ENCODE data around the gene STK24.

STK24 gene

GRCh38 chr13:98557937-98558792 lies 18.7 kb downstream of the STK24 start:
- Histone ChIP-seq H3K4me3 (ENCODE audit: low read depth, low read length) (no peak overlapping the region), H3K27me3 (no peaks in the 10 kb centered on the region), H3K4me1 (peaks cover 33% of the 10 kb centered on the region), H3K9me3 (no peaks in the 10 kb centered on the region), H3K36me3 (no peaks in the 10 kb centered on the region; the same call in 1 of the 2 replicates)
- DNase-seq: no peak
- TF ChIP-seq, protein P1, sequence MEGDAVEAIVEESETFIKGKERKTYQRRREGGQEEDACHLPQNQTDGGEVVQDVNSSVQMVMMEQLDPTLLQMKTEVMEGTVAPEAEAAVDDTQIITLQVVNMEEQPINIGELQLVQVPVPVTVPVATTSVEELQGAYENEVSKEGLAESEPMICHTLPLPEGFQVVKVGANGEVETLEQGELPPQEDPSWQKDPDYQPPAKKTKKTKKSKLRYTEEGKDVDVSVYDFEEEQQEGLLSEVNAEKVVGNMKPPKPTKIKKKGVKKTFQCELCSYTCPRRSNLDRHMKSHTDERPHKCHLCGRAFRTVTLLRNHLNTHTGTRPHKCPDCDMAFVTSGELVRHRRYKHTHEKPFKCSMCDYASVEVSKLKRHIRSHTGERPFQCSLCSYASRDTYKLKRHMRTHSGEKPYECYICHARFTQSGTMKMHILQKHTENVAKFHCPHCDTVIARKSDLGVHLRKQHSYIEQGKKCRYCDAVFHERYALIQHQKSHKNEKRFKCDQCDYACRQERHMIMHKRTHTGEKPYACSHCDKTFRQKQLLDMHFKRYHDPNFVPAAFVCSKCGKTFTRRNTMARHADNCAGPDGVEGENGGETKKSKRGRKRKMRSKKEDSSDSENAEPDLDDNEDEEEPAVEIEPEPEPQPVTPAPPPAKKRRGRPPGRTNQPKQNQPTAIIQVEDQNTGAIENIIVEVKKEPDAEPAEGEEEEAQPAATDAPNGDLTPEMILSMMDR (IDR thresholded peaks at IDR 0.05; ENCODE audit: low read depth, low read length): no peak

GRCh38 chr13:98556968-98557631 lies 19.8 kb downstream of the STK24 start:
- no peaks in the 10 kb centered on the region for H3K9me3 ChIP-seq
- H3K4me3 ChIP-seq (ENCODE audit: low read depth, low read length): no peak overlapping the region
- H3K36me3 ChIP-seq: no peaks in the 10 kb centered on the region; the same call in 1 of the 2 replicates
- TF ChIP-seq, protein P1 (IDR thresholded peaks at IDR 0.05; ENCODE audit: low read depth, low read length): peak; percentile 32
- H3K27me3 ChIP-seq: no peaks in the 10 kb centered on the region
- DNase-seq: no peak
- H3K4me1 ChIP-seq: peaks cover 33% of the 10 kb centered on the region

DNA sequence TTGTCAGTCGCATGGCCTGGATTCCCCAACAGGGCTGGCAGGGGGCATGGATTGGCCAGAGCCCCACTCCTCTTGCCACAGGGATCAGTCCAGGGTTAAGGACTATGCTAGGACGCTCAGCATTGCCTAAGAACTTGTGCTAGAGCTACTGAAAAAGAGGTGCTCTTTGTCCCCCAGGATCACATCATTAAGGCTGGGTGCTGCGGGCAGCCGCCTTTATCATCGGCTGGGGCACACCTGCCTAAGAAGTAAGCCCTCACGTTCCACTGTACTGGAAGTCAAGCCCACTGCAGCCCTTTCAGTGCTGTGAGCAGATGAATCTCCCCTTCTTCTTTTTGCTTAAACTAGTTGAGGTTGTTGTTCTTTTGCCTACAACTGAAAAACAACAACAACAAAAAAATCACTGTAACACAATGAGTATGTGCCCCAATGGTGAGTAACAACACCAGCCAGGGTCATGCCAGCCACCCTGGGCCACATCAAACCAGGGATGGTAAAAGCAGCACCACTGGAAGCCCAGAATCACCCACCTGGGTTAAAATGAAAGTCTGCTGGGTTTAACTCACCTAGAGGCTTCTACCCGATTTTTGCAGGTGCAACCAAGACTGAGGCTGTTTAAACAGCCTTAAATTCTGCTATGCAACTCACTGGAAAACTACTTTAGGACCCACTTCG lies 20.6 kb downstream of the STK24 start:
- DNase-seq: no peak
- Histone ChIP-seq H3K4me1 (peaks cover 33% of the 10 kb centered on the region), H3K36me3 (no peaks in the 10 kb centered on the region; the same call in 1 of the 2 replicates)

DNA sequence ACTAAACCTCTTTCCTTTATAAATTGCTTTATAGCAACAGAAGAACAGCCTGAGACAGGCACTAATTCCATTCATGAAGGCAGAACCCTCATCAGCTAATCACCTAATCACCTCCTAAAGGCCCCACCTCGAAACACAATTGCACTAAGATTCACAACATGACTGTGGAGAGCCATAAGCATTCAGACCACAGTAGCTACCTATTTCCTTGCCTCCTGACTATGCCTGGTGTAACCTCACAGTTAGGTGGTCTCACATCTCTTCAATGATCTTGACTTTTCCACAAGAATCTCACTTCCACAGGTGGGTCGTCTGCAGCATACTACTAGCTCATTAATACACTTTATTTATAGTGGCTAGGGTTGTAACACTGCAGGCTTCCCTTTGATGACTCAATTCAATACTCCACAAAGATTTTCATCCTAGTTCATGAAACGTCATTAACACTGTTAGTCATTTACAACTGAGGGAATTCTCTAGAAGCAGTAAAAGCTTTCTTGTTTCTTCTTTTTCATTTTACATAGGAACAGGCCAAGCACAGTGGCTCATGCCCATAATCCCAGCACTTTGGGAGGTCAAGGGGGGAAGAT lies 27.1 kb downstream of the STK24 start:
- TF ChIP-seq, protein P1 (IDR thresholded peaks at IDR 0.05; ENCODE audit: low read depth, low read length): no peak
- no peak overlapping the region for H3K4me3 ChIP-seq (ENCODE audit: low read depth, low read length)
- no peaks in the 10 kb centered on the region for H3K27me3 ChIP-seq
- H3K4me1 ChIP-seq: peaks cover 4% of the 10 kb centered on the region
- no peak for DNase-seq
- 0 out of 2 replicates have a peak, but pooled peaks cover 5% of the 10 kb centered on the region for H3K36me3 ChIP-seq
- no peaks in the 10 kb centered on the region for H3K9me3 ChIP-seq

More for the DNA sequence above, 20.6 kb downstream of the STK24 start:
- no peaks in the 10 kb centered on the region for H3K27me3 ChIP-seq
- TF ChIP-seq, protein P1 (IDR thresholded peaks at IDR 0.05; ENCODE audit: low read depth, low read length): no peak
- no peak overlapping the region for H3K4me3 ChIP-seq (ENCODE audit: low read depth, low read length)
- H3K9me3 ChIP-seq: no peaks in the 10 kb centered on the region

DNA sequence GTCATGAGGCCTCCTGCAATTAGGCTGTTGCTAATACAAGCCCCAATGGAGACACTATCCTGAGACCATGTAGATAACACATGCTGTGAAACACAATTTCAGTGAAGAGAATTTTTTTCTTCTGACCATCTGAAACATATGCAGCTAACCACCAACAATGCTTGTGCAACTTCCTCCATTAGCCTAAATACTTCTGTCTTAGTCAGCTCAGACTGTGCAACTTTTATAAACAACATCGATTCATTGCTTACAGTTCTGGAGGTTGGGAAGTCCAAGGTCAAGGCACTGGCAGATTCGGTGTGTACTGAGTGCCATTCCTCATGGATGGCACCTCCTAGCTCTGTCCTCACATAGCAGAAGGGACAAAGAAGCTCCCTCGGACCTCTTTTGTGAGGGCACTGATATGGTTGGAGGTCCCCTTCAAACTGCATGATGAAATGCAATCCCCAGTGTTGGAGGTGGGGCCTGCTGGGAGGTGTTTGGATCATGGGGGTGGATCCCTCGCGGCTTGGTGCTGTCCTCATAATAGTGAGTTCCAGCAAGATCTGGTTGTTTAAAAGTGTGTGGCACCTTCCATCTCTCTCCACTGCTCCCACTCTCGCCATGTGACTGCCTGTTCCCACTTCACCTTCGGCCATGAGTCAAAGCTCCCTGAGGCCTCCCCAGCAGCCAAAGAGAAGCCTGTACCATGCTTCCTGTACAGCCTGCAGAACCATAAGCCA lies 27.7 kb downstream of the STK24 start:
- Histone ChIP-seq H3K9me3 (no peaks in the 10 kb centered on the region), H3K4me1 (peaks cover under 1% of the 10 kb centered on the region), H3K36me3 (0 out of 2 replicates have a peak, but pooled peaks cover 5% of the 10 kb centered on the region), H3K27me3 (no peaks in the 10 kb centered on the region), H3K4me3 (ENCODE audit: low read depth, low read length) (no peak overlapping the region)
- DNase-seq: no peak
- TF ChIP-seq, protein P1 (IDR thresholded peaks at IDR 0.05; ENCODE audit: low read depth, low read length): no peak

Data from BE2C (cell line).